GM18519 (cell line): ENCODE measurements around the gene AJAP1.

ENCODE experiments used
- ATAC-seq: cut with Tn5 transposase; IDR thresholded peaks from one replicate; pipeline ENCODE4 v1.9.1; 2021; ENCODE audit warnings: mild to moderate bottlenecking, moderate library complexity; ENCODE audit not compliant: unreplicated experiment, low FRiP score

The AJAP1 gene

DNA sequence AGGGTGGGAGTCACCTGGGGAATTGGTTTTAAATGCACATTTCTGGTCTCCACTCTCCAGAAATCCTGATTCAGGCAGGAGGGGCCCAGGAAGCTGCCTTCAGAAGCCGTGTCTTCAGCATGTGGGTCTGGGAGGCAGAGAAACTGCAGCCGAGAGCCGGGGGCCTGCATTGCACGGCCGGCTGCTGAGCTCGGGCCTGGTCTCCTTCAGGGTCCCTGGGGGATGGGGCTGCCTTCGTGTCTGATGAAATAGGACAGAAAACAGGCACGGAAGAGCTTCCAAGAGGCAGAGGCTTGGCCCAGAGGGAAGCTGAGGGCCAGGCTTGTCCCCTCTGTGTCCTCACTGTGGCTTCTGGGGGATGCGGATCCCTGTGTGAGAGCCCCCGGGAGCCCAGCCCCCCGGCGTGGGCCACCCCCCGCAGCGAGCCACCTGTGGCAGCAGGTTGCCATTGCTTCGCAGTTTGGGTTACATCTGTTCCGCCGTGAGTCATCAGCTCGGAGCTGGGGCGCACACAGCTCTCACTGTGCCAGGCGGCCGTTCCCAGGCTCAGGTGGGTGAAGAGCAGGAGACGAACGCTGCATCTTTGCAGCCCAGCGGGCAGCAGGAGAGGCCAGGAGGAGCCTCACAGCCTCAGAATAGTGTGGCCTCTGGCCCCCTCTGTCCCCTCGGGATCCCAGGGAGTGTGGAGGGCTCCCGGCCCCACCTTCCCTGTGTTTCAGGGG lies 72.4 kb downstream of the AJAP1 start:
- ATAC-seq: no peak

DNA sequence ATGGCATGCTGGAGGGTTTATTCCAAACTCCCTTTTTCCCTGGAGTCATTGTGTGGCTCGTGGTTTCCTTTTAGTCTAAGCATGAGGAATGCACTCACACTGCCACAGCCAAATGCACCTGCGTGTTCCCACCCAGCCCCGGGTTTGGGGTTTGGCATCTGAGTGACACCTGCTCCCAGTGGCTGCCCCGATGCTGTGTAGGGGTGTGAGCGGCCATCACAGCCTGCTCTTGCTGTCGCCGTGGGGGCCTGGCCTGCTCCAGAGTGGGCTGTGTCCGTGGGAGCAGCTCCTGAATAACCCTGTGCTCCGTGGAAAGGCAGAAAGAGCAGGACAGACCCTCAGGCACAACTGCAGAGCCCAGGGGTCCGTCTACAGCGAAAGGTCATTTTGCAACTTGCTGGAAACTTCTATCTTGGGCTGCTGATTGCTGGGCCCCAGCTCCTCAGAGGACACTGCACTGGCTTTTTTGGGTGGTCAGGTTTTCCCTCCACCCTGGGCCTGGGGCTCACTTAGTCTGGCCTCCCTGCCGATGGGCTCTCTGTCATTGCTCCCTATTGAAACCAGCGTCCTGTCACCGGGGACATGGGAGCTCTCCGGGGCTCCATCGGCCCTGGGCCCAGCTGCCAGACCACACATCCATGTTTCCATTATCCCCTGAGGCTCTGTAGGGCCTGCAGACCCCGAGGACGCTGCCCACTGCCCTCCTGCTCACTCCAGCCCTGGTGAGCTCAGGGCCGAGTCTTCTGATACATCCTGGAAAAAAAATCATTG lies 74.1 kb downstream of the AJAP1 start:
- ATAC-seq: no peak

DNA sequence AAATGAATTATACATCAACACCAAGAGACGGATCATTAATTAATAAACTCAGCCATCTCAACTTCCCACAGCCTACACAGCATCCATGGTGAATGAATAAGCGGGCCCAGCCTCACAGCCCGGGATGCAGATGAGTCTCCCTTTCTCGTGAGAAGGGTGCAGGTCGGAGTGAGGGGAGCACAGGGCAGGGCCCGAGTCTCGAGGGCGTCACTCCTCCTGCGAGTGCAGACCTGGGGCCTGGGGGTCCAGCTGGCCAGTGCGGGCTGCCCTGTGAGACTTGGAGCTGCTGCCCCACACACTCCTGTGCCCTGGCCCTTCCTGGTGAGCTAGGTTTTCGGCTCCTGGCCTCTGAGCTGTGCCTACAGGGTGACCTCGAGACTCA lies 74.7 kb downstream of the AJAP1 start:
- ATAC-seq: no peak

GRCh38 chr1:4730078-4730477 lies 75.7 kb downstream of the AJAP1 start:
- ATAC-seq: no peak

- no peak for ATAC-seq
These were observed 79.2 kb downstream of the AJAP1 start for GRCh38 chr1:4733446-4734177.

- no peak for ATAC-seq
These were observed 79.8 kb downstream of the AJAP1 start for GRCh38 chr1:4734219-4734618.

GRCh38 chr1:4734791-4735190 lies 80.4 kb downstream of the AJAP1 start:
- ATAC-seq: no peak

GRCh38 chr1:4736254-4736653 lies 81.8 kb downstream of the AJAP1 start:
- no peak for ATAC-seq

DNA sequence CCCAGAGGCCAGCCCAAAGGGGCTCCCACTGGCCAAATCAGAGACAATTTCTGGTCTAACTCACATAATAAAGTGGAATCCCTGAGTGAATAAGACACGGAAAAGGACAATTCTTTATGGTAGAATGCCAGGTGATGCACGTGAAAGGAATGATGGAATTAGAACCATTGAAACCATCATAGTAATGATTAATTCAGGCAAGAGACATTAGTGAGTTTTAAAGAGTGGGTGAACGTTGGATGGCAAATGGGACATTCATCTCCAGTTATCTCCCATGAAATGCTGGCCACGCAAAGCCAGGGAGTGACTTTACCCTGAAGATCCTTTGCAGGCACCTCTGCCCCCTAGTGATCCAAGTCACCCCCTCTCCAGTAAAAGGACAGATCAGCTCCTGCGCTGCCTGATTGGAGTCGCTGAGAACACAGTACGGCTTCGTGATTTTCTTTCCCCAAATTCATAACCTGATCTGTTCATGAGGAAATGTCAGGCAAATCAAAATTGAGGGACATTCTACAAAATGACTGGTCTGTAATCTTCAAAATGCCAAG lies 87.5 kb downstream of the AJAP1 start:
- no peak for ATAC-seq

- ATAC-seq: no peak
These were observed 89.8 kb downstream of the AJAP1 start for GRCh38 chr1:4743978-4744750.

DNA sequence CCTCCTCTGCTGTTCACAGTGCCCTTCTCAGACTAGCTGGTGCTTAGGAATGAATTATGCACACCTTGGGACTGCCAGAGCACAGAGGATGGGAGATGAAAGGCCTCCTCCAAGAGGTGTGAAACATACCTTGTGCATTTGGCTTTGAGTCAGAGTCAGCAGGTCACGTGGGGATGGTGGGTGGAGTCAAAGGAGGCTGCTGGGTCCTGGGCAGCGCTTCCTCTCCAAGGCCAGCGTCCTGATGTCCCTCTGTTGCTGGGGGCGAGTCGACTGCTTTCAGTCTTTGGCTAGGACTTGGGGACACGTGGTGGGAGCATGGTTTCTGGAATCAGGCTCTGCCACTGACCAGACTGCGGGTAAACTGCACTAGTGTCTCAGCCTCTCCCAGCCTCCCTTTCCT lies 91.2 kb downstream of the AJAP1 start:
- ATAC-seq: no peak

GRCh38 chr1:4749406-4749805 lies 95.0 kb downstream of the AJAP1 start:
- no peak for ATAC-seq

DNA sequence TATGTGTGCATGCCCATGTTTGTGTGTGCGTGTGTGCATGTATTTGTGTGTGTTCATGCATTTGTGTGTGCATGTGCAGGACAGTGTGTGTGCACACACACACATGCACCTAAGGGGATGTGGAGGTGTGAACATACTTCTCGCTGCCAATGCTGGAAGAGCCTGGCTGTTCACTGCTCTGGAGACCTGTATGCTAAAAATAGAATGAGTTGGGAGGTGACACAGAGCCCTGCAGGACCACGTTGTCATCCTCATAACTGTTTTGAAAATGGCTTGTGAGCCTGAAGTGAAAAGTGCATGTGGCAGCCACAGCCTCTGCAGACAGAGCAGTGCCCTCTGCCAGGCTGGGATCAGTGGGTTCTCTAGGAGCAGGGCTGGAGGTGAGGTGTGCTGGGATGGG lies 95.8 kb downstream of the AJAP1 start:
- ATAC-seq: no peak

- ATAC-seq: no peak
These were observed 97.7 kb downstream of the AJAP1 start for GRCh38 chr1:4752059-4752458.

- ATAC-seq: no peak
These were observed 100.4 kb downstream of the AJAP1 start for GRCh38 chr1:4754816-4755215.

DNA sequence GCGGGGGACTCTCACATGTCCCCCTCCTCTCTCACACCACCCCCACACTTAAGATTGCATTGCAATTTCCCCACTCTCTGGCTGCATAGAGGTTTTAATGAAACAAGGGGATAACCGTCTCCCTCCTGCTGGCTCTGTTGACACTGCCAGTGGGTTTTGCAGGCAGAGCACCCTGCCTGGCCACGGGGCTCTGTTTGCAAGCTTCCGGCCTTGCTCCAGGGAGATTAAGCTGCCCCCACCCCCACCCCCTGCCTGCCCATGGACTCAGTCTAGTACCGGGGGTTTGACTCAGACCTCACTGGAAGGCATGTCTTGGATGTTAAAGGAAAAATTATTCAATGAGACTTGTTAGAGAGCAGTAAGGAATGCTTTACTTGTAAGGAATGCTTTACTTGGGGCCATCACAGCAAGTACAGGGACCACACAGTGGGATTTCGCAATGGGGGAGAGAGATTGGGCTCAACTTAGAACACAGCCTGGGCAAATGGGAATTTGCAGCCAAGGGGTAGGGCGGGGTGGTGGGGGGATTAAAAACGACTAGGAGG lies 101.0 kb downstream of the AJAP1 start:
- ATAC-seq: no peak

GRCh38 chr1:4755864-4756504 lies 101.6 kb downstream of the AJAP1 start:
- ATAC-seq: no peak

DNA sequence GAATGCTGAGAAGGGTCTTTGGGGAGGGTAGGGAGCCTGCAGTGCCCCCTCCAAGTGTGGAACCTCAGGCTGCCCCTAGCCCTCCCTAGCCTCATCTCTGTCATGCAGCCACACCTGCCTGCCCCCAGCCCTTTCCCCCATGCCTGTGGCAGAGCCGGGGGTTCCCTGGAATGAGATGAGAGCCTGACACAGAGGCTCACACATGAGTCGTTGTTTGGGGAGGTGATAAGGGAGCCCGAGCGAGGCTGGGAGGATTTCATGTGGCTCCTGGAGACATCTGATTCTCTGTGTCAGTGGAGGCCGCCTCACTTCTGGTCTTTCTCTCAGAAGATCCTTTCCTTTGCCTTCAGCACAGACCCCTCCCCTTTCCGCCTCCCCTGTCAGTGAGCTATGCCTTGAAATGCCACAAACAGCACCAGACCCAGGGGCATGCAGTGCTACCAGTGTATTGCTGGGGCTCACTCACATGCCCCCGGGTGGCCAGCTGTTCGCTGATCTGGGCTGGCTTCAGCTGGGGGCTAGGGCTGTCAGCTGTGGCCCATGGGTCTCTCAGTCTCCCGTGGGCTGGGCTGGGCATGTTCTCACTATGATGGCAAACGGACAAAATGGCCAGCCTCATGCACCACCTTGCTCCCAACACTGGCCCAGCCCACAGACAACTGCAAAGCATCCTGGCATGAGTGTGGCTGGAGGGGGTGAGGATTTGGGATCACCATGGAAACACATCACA lies 102.6 kb downstream of the AJAP1 start:
- ATAC-seq: no peak

GRCh38 chr1:4759671-4760070 lies 105.3 kb downstream of the AJAP1 start:
- ATAC-seq: no peak
